ENCODE measurements around the gene EGFR.

GRCh38 chr7:55202150-55202913 lies 183.5 kb downstream of the EGFR start:
- TF ChIP-seq CTCF (IDR thresholded peaks at IDR 0.05): no peak
- TF ChIP-seq POLR2A (IDR thresholded peaks at IDR 0.05): no peak

All from heart left ventricle (tissue), 13 donors.